Measurements from ENCODE around the gene HMX1. TPM values are rescaled to one million over a fixed set of nuclear protein-coding genes. Genes with fewer than 3 reads are reported as not detected.

Gene HMX1
- total RNA-seq, 1 donor from 2014 or later = not detected

- ATAC-seq = no peak
- no peak overlapping the region for H3K4me3 ChIP-seq
- intact Hi-C loops (cut with DNase I) = no loop called here
- peaks cover 4% of the 10 kb centered on the region for H3K27me3 ChIP-seq
- H3K27ac ChIP-seq = no peak overlapping the region
- no peaks in the 10 kb centered on the region for H3K36me3 ChIP-seq
- H3K4me1 ChIP-seq = no peaks in the 10 kb centered on the region
- DNase-seq = peak; percentile 38
- TF ChIP-seq, protein P1, sequence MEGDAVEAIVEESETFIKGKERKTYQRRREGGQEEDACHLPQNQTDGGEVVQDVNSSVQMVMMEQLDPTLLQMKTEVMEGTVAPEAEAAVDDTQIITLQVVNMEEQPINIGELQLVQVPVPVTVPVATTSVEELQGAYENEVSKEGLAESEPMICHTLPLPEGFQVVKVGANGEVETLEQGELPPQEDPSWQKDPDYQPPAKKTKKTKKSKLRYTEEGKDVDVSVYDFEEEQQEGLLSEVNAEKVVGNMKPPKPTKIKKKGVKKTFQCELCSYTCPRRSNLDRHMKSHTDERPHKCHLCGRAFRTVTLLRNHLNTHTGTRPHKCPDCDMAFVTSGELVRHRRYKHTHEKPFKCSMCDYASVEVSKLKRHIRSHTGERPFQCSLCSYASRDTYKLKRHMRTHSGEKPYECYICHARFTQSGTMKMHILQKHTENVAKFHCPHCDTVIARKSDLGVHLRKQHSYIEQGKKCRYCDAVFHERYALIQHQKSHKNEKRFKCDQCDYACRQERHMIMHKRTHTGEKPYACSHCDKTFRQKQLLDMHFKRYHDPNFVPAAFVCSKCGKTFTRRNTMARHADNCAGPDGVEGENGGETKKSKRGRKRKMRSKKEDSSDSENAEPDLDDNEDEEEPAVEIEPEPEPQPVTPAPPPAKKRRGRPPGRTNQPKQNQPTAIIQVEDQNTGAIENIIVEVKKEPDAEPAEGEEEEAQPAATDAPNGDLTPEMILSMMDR (IDR thresholded peaks at IDR 0.05) = no peak
- peaks cover 11% of the 10 kb centered on the region for H3K9me3 ChIP-seq
These were observed 32.4 kb upstream of the HMX1 start for GRCh38 chr4:8904041-8904501.

DNA sequence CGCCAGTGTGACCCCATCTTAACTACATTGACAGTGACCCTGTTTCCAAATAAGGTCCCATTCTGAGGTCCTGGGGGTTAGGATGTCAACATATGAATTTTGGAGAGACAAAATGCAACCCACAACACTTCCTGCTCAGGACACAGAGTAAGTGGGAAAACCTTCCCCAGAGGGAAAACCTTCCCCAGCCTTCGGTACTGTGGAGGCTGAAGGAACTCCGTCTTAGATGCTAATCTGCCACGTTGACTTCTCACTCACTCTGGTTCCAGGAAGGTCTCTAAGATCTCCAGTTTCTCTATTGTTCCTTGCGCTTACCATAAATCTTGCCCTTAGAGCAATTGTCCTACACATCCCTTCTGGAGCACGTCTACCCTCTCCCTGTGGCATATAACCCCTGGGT lies 29.7 kb upstream of the HMX1 start:
- Histone ChIP-seq H3K27me3 (peaks cover 13% of the 10 kb centered on the region), H3K36me3 (no peaks in the 10 kb centered on the region), H3K9me3 (peaks cover 11% of the 10 kb centered on the region), H3K4me3 (no peak overlapping the region), H3K27ac (no peak overlapping the region), H3K4me1 (no peaks in the 10 kb centered on the region)
- TF ChIP-seq, protein P1 (IDR thresholded peaks at IDR 0.05) = no peak
- ATAC-seq (no peak), DNase-seq (no peak)
- intact Hi-C loops (cut with DNase I) = no loop called here

DNA sequence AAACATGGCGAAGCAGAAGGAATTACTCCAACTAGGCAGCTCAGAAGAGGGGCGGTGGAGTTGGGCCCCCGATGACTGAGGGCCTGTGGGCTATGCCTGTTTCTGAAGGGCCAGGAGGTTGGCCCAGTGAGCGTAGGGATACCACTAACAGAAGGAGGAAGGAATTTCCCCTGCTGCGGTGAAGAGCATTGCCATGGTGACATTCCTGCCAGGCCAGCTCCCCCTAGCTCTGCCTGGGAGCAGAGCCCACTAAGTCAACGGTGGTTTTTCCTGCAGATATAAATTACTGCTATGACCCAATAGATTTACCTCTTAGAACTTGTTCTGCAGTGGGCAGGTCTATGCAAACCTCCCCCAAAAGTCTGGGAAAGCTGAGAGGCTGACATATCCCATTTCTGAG lies 28.9 kb upstream of the HMX1 start:
- Histone ChIP-seq H3K27me3 (peaks cover 21% of the 10 kb centered on the region), H3K27ac (no peak overlapping the region)
- no peak for ATAC-seq

DNA sequence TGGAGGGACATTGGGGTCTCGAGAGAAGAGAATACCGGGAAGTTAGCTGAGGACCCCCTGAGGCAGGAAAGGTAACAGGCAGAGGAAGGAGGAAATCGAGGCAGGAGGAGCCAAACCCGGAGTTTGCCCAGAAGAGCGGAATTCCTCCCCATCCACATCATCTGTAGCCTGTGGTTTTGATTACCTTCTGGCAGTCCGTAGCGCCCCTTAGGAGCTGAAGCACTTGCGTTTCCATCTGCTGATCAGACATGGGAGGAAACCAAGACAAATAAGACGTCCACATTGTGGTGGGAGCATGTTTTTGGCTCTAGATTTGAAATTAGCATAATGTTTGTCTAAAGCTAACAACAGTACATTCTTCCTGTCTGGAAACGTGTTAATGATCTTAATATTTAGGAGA lies 26.8 kb upstream of the HMX1 start:
- intact Hi-C loops (cut with DNase I) = no loop called here
- Histone ChIP-seq H3K27ac (no peak overlapping the region), H3K9me3 (peaks cover 11% of the 10 kb centered on the region), H3K36me3 (no peaks in the 10 kb centered on the region), H3K27me3 (peaks cover 42% of the 10 kb centered on the region), H3K4me3 (no peak overlapping the region), H3K4me1 (no peaks in the 10 kb centered on the region)
- TF ChIP-seq, protein P1 (IDR thresholded peaks at IDR 0.05) = no peak
- ATAC-seq (no peak), DNase-seq (no peak)

More for the DNA sequence above, 28.9 kb upstream of the HMX1 start:
- no peaks in the 10 kb centered on the region for H3K36me3 ChIP-seq
- no peaks in the 10 kb centered on the region for H3K4me1 ChIP-seq
- intact Hi-C loops (cut with DNase I) = no loop called here
- H3K9me3 ChIP-seq = peaks cover 11% of the 10 kb centered on the region
- no peak overlapping the region for H3K4me3 ChIP-seq
- DNase-seq = no peak
- TF ChIP-seq, protein P1 (IDR thresholded peaks at IDR 0.05) = no peak

- H3K27me3 ChIP-seq = peaks cover 51% of the 10 kb centered on the region
- DNase-seq (no peak), ATAC-seq (no peak)
- intact Hi-C loops (cut with DNase I) = no loop called here
- no peaks in the 10 kb centered on the region for H3K36me3 ChIP-seq
- H3K4me3 ChIP-seq = no peak overlapping the region
- TF ChIP-seq, protein P1 (IDR thresholded peaks at IDR 0.05) = no peak
- peaks cover 11% of the 10 kb centered on the region for H3K9me3 ChIP-seq
- no peaks in the 10 kb centered on the region for H3K4me1 ChIP-seq
- no peak overlapping the region for H3K27ac ChIP-seq
These were observed 25.9 kb upstream of the HMX1 start for GRCh38 chr4:8897251-8898167.
